HG03520 (cell line): Measurements from ENCODE around the gene SLC10A3.
"Not testable (repeated sequence)": the region's sequence is repeated elsewhere in the genome, so short reads cannot be mapped to it uniquely, and the experiment has no call there.

ENCODE experiments used
- ATAC-seq: cut with Tn5 transposase; IDR thresholded peaks from one replicate; pipeline ENCODE4 v1.9.1; 2021; ENCODE audit warnings: mild to moderate bottlenecking, moderate library complexity; ENCODE audit not compliant: unreplicated experiment

The SLC10A3 gene

DNA sequence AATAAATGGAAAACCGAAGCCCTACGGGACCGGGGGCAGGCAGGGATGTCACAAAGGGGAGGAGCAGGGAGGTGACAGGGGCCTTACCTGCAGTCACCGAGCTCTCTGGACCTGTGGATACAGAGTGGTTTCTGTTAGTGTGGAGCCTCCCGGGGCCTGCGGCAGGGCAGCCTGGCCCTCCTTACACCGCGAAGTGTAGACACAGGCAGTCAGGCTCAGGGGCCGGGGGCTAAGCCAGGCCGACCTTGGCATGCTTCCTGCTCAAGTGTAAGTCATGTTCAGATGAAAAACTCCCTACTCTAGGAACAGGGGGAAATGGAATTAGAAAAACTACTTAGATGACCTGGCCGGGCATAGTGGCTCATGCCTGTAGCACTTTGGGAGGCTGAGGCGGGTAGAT lies 21.3 kb upstream of the SLC10A3 start:
- ATAC-seq, result no peak

DNA sequence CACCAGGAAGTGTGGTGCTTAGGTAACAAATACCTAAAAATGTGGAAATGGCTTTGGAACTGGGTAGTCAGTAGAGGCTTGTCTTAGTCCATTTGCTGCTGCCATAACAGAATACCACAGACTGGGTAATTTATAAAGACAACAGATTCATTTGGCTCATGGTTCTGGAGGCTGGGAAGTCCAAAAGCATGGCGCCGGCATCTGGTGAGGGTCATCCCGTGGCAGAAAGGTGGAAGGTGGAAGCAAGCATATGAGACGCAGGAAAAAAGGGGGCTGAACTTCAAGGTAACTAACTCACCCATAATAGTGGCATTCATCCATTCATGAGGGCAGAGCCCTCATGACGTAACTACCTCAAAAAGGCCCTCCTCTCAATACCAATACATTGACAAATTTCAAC lies 19.0 kb upstream of the SLC10A3 start:
- no peak for ATAC-seq

DNA sequence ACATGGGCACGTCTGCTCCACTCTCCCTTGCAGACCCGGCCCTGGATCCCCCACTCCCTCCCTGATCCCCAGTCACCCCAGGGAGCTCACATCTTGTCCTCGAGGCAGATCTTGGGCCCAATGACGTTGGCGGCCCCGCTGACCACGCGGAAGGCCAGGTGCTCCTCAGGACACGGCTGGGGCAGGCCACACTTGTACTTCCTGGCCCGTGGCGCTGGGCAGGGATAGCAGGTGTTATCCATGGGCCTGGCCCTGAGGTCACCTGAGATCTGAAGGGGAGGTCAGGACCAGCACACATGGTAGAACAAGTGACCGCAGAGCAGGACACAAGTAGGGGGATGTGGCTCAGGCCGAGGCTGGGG lies 17.9 kb upstream of the SLC10A3 start:
- ATAC-seq, result no peak

DNA sequence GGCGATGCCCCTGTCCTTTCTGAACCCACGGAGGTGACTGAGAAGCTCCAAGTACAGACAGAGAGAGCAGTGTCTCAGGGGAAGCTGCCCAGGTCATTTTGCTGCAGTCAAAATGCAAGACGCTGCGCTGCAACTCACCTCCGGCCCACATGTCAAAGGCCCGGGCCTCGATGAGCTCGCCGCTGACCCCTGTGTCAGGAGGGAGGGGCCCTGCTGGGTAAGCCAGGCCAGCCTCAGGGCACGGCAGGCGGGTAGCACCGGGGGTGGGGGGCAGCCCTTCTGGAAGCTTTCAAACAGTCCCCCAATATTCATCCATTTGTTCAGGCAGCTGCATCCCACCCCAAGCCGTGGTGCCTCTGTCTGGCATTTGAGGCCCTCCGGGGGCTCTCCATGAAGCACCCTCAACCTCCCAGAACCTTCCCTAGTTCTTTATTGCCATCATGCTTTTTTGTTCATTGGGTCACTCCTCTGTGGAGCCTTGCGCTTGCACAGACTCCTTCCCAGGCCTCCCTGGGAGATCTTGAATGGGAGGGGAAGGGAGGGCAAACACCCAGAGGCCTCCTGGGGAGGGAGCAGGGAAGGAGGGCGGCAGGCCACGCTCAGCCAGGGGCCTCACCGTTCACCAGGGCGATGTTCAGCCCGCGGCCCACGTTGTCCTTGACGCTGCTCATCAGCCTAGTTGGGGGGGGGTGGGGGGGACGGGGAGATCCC lies 17.4 kb upstream of the SLC10A3 start:
- ATAC-seq, result no peak

DNA sequence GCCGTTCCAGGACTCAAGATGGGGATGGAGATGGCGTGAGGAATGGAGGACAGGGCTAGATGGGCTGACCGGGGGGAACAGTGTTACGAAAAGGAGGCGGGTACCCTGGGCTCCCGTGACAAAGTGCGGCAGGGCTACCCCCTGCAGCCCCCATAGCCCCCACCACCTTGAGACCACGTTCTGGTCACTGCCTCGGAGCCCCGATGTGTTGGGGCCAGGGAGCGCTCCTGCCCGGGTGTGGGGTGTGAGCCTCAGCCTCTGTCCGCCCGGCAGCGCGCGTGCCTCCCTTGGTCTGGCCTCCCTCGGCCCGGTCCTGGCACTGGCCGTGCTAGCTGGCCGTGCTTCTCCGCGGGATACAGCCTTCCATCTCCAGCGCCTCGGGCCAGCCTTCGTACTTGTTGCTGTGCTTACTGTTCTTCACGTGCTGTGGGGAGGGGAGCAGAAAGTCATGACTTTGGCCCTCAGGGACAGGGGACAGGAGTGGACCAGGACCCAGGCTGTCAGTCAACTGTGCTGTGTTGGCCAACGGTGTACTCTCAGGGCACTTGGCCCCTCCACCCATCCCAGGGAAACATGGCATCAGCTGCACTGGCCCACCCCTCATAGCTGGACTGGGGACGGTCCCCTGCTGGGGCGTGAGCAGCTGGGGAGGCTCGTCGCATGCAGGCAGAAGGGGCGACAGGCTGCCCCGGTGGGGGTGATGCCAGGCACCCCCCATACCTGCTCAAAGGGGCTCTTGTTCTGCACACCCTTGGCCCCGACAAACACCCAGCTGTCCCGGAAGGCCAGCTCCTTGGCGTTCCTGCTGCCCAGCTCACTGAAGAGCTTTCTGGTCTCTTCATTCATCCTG lies 16.3 kb upstream of the SLC10A3 start:
- ATAC-seq, result no peak

DNA sequence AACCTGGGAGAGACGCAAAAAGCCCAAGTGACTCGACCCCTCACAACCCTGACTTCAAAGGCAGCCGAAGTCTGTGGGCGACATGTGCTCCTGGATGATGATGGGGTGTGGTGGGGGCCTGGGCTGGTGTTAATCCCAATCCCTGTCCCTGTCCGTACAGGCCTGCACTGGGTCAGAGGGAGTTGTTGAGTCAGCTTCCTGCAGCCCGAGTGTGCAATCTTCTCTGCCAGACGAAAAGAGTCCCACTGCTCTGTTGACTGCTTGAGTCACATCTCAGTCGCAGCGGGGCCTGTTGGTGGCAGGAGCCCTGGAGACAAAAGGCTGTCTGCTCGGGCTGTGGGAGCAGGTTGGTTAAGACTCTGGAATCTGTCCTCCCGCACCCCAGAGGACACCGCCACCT lies 15.3 kb upstream of the SLC10A3 start:
- no peak for ATAC-seq

DNA sequence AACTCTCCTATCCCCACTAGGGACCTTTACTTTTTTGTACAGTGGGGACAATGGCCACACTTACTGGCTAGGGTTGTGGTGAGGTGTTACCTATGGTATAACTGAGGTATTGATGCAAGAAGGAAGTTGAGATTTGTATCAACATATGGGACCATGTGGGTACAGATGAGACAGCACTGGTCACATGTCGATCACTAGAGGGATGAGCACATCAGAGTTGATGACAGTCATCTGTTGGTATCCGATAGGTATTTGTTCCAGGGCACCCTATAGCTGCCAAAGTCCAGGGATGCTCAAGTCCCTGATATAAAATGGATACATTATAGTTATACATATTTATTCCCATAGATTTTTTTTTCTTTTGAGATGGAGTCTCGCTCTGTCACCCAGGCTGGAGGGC lies 12.6 kb upstream of the SLC10A3 start:
- no peak for ATAC-seq

DNA sequence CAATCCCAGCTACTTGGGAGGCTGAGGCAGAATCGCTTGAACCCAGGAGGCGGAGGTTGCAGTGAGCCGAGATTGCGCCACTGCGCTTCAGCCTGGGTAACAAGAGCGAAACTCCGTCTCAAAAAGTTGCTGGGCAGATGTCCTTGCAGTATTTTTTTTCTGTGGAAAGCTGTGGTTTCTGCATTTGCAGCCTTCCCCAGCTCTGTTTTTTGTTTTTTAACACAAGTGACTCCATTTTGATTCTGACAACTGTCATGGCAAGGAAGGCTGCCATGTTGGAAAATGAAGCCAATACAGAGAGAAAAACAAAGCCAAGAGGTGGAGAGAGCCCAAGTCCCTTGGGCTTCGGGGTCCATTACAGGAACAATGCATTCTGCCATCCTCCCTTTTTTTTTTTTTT lies 11.7 kb upstream of the SLC10A3 start:
- no peak for ATAC-seq

DNA sequence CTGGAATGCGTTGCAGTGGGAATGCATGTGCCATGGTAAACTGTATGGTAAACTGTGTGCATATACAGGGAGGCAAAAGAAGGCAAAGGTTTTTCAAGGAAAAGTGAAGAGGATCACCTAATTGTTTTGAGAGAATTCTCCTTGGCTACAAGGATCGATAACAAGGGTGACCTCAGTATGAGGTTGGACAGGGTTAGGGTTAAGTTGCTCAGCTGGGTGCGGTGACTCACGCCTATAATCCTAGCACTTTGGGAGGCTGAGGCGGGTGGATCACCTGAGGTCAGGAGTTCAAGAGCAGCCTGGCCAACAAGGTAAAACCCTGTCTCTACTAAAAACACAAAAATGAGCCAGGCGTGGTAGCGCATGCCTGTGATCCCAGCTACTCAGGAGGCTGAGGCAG lies 11.0 kb upstream of the SLC10A3 start:
- ATAC-seq, result not testable (repeated sequence)

DNA sequence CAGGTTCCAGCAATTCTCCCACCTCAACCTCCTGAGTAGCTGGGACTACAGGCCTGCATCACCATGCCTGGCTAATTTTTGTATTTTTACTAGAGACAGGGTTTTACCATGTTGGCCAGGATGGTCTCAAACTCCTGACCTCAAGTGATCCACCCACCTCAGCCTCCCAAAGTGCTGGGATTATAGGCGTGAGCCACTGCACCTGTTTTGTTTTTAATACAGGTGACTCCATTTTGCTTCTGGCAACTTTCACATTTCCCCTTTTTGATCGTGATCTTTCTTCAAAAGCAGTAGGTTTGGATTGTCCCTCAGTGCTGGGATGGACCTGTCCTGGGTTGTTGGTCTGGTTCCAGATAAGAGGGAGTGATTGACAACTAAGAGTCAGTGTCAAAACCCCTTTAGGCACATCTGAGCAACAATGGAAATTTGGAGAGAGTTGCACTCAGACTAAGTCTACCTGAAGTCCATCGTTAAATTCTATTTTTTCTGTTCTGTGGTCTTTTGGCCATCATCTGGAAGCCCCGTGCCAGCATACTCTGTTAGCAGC lies 6.2 kb upstream of the SLC10A3 start:
- not testable (repeated sequence) for ATAC-seq

DNA sequence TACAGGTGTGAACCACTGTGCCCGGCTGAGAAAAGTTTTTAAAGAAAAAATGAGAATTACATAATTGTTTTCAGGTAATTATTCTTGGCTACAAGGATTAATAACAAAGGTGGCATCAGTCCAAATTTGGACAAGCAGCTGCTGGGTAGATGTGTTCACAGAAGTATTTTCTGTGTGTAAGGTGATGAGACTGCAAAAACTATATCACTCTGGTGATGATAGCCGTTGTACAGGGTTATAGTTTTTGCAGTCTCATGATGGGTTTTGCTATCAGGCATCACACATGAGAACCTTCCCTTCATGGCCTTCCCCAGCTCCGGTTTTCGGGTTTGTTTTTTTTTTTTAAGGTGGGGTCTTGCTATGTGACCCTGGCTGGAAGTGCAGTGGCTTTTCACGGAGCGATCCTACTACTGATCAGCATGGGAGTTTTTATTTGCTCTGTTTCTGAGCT lies 5.1 kb upstream of the SLC10A3 start:
- no peak for ATAC-seq

DNA sequence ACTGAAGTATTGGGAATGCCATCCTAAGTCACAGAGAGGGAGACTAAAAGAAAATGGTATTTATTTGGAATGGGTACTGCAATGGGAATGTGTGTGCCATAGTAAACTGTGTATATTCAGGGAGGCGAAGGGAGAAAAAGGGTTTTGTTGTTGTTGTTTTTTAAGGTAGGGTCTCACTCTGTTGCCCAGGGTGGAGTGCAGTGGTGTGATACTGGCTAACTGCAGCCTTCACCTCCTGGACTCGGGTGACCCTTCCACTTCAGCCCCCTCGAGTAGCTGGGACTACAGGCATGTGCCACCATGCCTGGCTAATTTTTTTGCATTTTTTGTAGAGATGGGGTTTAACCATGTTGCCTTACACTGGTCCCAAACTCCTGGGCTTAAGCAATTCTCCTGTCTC lies 4.3 kb upstream of the SLC10A3 start:
- no peak for ATAC-seq

DNA sequence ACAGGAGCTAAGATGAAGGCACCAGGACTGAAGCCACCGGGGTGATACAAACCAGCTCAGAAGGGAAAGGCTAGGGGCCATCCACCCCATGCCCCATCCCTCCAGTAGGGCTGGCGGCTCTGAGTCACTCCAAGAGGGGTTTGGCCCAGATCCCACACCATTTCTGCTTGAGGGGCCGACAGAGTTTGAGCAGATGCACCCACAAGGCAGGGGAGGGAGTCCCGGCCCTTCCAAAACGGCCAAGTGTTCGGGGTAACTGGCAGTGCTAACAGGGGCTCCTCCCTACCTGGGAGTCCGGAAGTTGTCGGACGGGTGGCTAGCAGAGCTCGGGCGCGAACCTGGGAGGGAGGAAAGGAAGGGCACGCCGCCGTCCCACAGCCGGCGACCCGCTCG lies 412 bp downstream of the SLC10A3 start:
- peak; percentile 21 for ATAC-seq

DNA sequence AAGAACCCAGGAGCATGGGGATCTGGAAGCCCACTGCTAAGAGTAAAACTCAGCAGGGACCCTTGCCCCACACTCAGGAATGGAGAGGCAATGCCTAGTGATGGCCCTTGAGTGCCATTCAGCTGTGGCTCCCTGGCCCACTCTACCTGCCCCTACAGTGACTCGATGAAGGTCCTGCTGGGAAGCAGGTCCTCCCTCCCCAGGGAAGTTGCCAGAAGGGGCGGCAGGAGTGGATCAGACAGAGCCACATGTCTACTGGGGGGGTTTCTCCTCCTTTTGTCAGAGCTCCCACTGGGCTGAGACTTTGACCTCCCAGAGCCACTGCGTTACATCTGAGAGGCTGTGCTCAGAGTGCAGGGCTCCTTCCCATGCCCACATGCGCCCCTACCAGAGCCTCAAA lies 1.2 kb downstream of the SLC10A3 start:
- no peak for ATAC-seq

DNA sequence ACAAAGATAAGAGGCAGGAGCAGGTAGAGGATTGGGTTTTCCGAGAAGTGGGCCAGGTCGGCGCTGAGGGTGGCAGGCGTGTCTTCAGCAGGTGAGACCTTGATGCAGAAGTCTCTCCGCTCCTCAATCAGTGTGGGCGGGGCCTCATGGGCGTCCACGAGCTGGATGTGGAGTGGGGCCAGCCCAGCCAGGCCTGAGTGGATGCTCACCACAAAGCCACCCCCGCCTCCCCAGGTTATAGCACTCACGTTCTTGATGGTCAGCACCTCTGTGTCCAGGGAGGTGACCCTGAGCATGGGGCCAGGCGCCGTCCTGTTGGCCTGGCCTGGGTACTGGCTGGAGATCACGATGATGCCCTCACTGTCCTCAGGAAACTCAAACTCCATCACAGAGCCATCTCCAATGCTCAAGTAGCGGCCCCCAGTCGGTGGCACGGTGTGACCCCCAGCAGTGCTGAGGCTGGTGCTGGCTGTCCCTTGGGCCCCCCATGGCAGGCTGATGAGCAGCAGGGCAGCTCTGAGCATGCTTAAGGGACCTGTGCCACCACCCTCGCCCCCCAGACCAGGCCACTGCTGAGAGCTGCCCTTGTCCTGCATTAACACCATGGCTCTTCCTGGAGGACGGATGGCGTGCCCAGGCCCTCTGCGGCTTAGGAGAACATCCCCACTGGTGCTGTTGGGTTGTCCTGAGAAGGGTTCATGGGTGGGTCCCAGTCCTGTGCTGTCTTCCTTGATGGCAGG lies 1.9 kb downstream of the SLC10A3 start:
- ATAC-seq, result no peak

DNA sequence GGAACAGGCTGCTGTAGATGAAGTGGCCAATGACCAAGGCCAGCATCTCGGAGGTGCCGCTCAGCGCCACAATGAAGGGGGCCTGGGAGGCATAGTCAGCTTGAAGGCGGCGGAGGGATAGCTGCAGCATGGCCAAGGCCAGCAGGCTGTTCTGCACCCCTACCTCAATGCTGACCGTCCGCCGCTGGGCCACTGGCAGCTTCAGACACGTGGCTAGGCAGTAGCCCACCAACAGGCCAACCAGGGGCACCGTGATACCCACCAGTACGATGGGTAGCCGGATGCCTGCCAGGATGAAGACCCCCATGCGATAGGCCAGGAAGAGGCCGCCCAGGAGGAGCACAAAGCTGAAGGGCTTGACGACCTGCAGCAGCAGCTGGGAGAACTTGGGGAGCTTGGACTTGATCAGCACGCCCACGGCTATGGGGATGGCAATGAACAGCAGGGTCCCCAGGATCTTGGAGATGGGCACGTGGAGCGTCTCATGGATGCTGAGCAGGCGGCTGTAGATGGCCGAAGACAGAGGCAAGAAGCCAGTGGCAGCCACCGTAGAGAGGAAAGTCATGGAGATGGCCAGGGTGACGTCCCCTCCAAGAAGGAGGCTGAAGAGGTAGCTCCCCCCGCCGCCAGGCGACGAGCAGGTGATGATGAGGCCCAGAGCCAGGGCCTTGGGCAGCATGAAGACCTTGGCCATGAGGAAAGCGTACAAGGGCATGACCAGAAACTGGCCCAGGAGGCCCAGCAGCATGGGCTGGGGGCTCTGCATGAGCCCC lies 2.7 kb downstream of the SLC10A3 start:
- no peak for ATAC-seq

DNA sequence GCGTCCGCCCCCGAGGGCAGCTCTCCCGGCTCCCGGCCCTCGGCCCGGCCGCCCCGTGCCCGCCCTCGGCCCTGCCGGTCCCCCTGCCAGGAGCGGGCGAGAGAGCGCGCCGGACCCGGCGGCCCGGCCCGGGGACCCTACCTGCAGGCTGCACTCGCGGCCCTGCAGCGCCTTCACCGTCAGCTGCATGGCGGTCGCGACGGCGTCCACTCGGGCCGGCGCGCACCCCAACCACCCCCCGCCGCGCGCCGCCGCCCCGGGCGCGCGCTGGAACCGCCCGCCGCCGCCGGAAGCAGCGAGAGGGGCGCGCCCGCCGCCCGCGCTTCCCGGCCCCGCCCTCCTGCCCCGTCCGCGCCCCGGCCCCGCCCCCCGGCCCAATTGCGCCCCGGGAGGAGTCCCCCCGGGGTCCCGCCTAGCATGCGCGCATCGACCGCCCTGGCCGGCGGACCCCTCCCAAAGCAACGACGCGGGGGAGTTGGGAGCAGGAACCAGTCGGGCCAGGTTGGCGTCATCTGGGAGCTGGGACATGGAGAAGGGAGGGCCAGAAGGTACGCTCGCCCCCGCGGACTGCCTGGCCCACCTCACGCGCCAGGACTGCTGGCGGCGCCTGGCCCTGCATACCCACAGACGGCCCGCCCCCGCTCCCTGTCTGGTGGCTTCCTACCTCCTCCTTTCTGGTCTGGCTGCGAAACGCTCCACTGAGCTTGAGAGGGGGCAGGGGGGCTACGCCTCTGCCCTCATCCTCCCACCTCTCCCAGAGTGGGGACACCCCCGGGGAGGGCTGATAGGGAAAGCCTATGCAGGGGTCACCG lies 3.8 kb downstream of the SLC10A3 start, which contains the start of gene UBL4A:
Gene UBL4A (minus strand): TSS at position 220 of the 812 bp plus-strand sequence. CDS start 31 bp downstream, at position 189.
- no peak for ATAC-seq

DNA sequence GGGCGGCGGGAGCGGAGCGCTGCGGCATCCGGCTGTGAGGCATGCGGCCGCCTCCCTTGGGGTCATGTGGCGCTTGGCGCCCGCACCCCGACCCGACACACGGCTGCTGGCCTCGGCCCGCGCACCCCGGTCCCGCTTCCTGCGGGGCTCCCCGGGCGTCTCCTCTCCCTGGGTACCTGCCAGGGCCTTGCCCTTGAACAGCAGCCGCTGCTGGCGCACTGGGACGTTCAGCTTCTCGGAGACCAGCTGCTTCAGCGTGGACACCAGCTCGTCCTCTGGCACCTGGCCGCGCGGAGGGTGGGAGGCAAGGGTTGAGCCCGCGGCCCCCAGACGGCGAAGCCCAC lies 4.4 kb downstream of the SLC10A3 start:
- ATAC-seq, result no peak

DNA sequence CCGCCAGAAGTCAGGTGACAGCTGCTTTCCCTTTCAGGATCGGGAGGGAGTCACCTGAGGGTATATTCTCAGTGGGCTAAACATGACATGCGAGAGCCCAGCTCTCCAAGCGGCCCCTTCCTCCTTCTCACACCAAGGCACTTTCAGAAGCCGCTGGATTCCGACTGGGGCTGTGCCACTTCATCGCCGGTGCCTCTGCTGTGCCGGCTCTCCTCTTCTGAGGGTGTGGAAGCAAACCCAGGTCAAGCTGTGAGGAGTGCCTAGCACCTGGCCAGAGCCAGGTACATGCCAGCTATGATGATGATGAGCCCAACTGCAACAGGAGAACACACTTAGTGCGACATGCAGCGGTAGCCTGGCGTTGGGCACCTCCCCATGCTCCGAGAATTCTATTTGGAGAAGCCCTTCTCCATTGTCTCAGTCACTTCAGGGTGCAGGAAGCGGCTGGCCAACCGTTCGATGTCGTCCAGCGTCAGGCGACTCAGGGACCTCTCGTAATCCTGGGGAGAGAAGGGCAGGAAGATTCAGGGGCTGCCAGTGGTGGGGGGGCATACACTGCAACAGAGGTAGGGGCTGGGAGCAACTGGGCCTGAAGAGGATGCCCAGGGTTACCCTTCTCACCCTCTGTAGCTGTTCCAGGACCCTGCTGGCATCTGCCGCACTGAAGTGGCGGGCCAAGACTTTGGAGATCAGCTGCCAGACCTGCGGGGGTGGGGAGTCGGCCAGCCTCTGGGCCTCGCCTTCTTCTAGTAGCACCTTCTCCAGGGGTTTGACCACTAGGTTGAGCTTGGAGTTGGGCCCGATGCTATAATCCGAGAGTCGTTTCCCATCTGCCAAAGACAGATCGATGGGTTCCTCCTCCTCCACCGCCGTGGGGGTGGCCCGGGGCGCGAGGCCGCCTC lies 5.0 kb downstream of the SLC10A3 start:
- ATAC-seq, result no peak
